Measurements from ENCODE around the gene SLC16A3. TPM values are rescaled to one million over a fixed set of nuclear protein-coding genes. Genes with fewer than 3 reads are reported as not detected.

SLC16A3 gene
- total and polyA plus RNA-seq, 12 donors = 2.7 to 58.6 (median 32.7) TPM

- WGBS, 4 donors = 90 to 94% (median 91%) methylated on average over 3 to 7 of the region's 7 CpGs
- H3K9me3 ChIP-seq (replicated peaks in 1 of 3) = no peaks in the 10 kb centered on the region
- H3K27me3 ChIP-seq = no peaks in the 10 kb centered on the region
- peaks cover 22 to 24% of the 10 kb centered on the region in 2 donors for H3K4me1 ChIP-seq (replicated peaks in 1 of 2)
- no peak for TF ChIP-seq CTCF (IDR thresholded peaks at IDR 0.05)
- TF ChIP-seq POLR2A (IDR thresholded peaks at IDR 0.05) = no peak
- H3K36me3 ChIP-seq (replicated peaks in 1 of 2) = no peaks in the 10 kb centered on the region
- H3K4me3 ChIP-seq = no peak overlapping the region
- intact Hi-C loops (cut with DNase I) = no loop called here
- H3K27ac ChIP-seq = no peak overlapping the region
- DNase-seq = peak in 1 of 7 donors; percentile 32
Measured at GRCh38 chr17:82219083-82219482, 9.8 kb upstream of the SLC16A3 start.

GRCh38 chr17:82219753-82220709 lies 8.8 kb upstream of the SLC16A3 start:
- DNase-seq = no peak
- H3K27ac ChIP-seq = no peak overlapping the region
- WGBS, 4 donors = 85 to 90% (median 87%) methylated on average over 7 to 11 of the region's 11 CpGs
- no peak overlapping the region for H3K4me3 ChIP-seq
- H3K4me1 ChIP-seq (replicated peaks in 1 of 2) = peaks cover 22 to 24% of the 10 kb centered on the region in 2 donors
- H3K27me3 ChIP-seq = no peaks in the 10 kb centered on the region
- intact Hi-C loops (cut with DNase I) = no loop called here
- no peaks in the 10 kb centered on the region for H3K36me3 ChIP-seq (replicated peaks in 1 of 2)
- H3K9me3 ChIP-seq (replicated peaks in 1 of 3) = no peaks in the 10 kb centered on the region
- TF ChIP-seq CTCF (IDR thresholded peaks at IDR 0.05) (no peak), POLR2A (IDR thresholded peaks at IDR 0.05) (no peak)

- TF ChIP-seq CTCF (IDR thresholded peaks at IDR 0.05) = no peak
- no peak for TF ChIP-seq POLR2A (IDR thresholded peaks at IDR 0.05)
- no peak overlapping the region for H3K27ac ChIP-seq
- peaks cover 16% of the 10 kb centered on the region in 2 donors for H3K4me1 ChIP-seq (replicated peaks in 1 of 2)
- no peak overlapping the region for H3K4me3 ChIP-seq
- H3K27me3 ChIP-seq = no peaks in the 10 kb centered on the region
- intact Hi-C loops (cut with DNase I) = no loop called here
- no peaks in the 10 kb centered on the region for H3K36me3 ChIP-seq (replicated peaks in 1 of 2)
- no peak for DNase-seq
- no peaks in the 10 kb centered on the region for H3K9me3 ChIP-seq (replicated peaks in 1 of 3)
- WGBS, 4 donors = 77 to 84% (median 80%) methylated on average over 10 of the region's 10 CpGs
Measured at GRCh38 chr17:82221341-82221902, 7.4 kb upstream of the SLC16A3 start.

- no peak for DNase-seq
- WGBS, 4 donors = 66 to 73% (median 71%) methylated on average over 10 of the region's 10 CpGs
- Histone ChIP-seq H3K27me3 (no peaks in the 10 kb centered on the region), H3K27ac (no peak overlapping the region), H3K4me1 (replicated peaks in 1 of 2) (peaks cover 2% of the 10 kb centered on the region in 2 donors), H3K4me3 (no peak overlapping the region), H3K36me3 (replicated peaks in 1 of 2) (no peaks in the 10 kb centered on the region), H3K9me3 (replicated peaks in 1 of 3) (no peaks in the 10 kb centered on the region)
- intact Hi-C loops (cut with DNase I) = no loop called here
- TF ChIP-seq CTCF (IDR thresholded peaks at IDR 0.05) = no peak
- no peak for TF ChIP-seq POLR2A (IDR thresholded peaks at IDR 0.05)
Measured at GRCh38 chr17:82222816-82223215, 6.0 kb upstream of the SLC16A3 start.

Data from adrenal gland (tissue), 12 donors.